Large intestine (tissue), 3 donors: ENCODE measurements around the gene ITGBL1. TPM values are rescaled to one million over a fixed set of nuclear protein-coding genes. Genes with fewer than 3 reads are reported as not detected.

ENCODE experiments used
- DNase-seq, 2 donors: peaks; one replicate each; pipeline versions ENCODE4 v3.0.0 to v3.0.0-alpha.2; 2013
- H3K27ac ChIP-seq: one replicate; pipeline ENCODE4 v1.5.1; 2013; ENCODE audit warnings: low read length
- H3K27me3 ChIP-seq: 2 replicates; pipeline ENCODE4 v1.6.1; 2013; ENCODE audit warnings: low read length; ENCODE audit not compliant: control insufficient read depth, insufficient read depth
- H3K36me3 ChIP-seq: 2 replicates; pipeline ENCODE4 v1.6.1; 2013; ENCODE audit warnings: low read length; ENCODE audit not compliant: control insufficient read depth, insufficient read depth
- H3K4me1 ChIP-seq: one replicate; pipeline ENCODE4 v1.6.1; 2013; ENCODE audit warnings: low read length; ENCODE audit not compliant: control insufficient read depth, insufficient read depth
- H3K4me3 ChIP-seq: one replicate; pipeline ENCODE4 v1.5.1; 2013; ENCODE audit warnings: low read length
- H3K9me3 ChIP-seq: one replicate; pipeline ENCODE4 v1.6.1; 2013; ENCODE audit warnings: mild to moderate bottlenecking, low read depth, low read length, moderate library complexity; ENCODE audit not compliant: control insufficient read depth
- WGBS: methylation state at CpG from one replicate; pipeline ENCODE4 v1.1.5; 2013; ENCODE audit warnings: low lambda C conversion rate; ENCODE audit not compliant: insufficient coverage; 5-methylcytosine and 5-hydroxymethylcytosine counted together
- polyA plus RNA-seq: library from polyadenylated mRNA; unstranded; fragments of 120-200 nt; gene quantifications from one replicate; pipeline ENCODE4 v1.2.1, GENCODE V29; 2013

Gene ITGBL1
- polyA plus RNA-seq, 1 donor: 0.13 TPM

DNA sequence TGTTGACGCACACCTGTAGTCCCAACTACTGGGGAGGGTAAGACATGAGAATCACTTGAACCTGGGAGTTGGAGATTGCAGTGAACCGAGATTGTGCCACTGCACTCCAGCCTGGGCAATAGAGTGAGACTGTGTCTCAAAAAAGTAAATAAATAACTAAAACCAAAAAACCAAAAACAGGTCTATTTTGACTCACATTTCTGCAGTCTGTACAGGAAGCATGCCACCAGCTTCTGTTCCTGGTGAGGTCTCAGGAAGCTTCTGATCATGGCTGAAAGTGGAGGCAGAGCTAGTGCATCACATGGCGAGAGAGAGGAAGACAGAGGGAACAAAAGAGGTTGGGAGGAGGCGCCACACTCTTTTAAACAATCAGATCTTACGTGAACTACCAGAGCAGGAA is 142.5 kb downstream of the ITGBL1 start:
- no CpG with 5 or more reads among the region's 5 CpGs for WGBS
- H3K9me3 ChIP-seq: no peaks in the 10 kb centered on the region
- H3K27me3 ChIP-seq: no peaks in the 10 kb centered on the region
- H3K27ac ChIP-seq: no peak overlapping the region
- no peaks in the 10 kb centered on the region for H3K36me3 ChIP-seq
- DNase-seq: no peak
- H3K4me3 ChIP-seq: no peak overlapping the region
- H3K4me1 ChIP-seq: no peaks in the 10 kb centered on the region

DNA sequence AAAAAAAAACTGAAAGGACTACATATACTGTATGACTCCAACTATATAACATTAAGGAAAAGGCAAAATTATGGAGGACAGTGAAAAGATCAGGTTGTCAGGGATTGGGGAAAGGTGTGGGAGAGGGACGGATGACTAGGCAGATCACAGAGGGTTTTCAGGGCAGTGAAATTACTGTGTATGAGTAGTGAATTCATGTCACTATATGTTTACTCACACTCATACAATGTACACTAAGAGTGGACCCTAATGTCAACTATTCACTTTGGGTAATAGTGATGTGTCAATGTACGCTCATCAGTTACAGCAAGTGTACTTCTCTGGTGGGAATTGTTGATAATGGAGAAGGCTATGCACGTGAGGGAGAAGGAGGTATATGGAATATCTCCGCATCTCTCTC is 144.3 kb downstream of the ITGBL1 start:
- Histone ChIP-seq H3K4me3 (no peak overlapping the region), H3K4me1 (no peaks in the 10 kb centered on the region)
- WGBS: no CpG with 5 or more reads among the region's 4 CpGs

DNA sequence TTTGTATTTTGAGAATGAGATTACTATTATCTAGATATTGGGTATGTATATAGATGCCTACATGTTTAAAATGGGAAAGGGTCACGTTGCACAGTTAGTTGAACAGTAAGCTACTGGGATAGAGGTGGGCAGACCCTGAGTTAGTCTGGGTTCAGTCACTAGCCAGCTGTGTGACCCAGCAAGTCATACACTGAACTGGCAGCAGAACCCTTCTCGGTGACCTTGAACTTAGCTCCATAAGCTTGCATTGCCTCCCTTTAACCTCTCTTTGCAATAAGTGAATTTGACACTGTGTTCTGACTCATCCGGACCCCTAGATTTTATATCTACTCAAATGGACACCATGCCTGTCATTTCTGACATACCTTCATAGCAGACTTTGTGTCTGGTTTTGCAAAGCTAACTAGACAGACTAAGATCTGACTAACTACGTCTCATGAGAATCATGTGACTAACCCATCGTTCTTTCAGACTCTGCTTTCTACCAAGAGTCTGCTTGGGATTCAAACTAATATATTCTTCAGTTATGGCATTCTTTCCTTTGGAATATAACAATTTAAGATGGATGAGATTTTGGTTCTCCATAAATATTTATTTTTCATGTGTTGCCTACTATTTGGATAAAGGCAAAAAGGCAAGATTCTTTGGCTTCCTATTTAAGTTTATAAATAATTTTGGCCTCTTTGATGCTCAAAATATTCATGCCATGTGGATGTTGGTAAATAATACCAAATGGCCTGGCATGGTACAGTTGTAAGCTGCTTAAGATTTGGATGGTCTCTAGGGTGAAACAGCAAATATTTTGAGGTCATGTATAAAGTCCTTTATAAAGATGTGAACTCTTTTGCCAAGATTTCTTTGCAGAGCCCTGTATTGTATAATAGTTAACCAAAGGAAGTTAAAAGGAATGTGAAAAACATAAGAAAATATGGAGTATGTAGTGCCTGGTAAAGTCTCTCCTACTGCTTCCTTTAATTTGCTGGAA is 159.3 kb downstream of the ITGBL1 start:
- no peak overlapping the region for H3K4me3 ChIP-seq
- H3K9me3 ChIP-seq: no peaks in the 10 kb centered on the region
- WGBS: no CpG with 5 or more reads among the region's 5 CpGs
- H3K36me3 ChIP-seq: no peaks in the 10 kb centered on the region
- H3K4me1 ChIP-seq: no peaks in the 10 kb centered on the region
- DNase-seq: no peak
- no peak overlapping the region for H3K27ac ChIP-seq
- H3K27me3 ChIP-seq: no peaks in the 10 kb centered on the region

More for the DNA sequence above, 144.3 kb downstream of the ITGBL1 start:
- H3K27ac ChIP-seq: no peak overlapping the region
- H3K9me3 ChIP-seq: no peaks in the 10 kb centered on the region
- H3K27me3 ChIP-seq: no peaks in the 10 kb centered on the region
- no peak for DNase-seq
- no peaks in the 10 kb centered on the region for H3K36me3 ChIP-seq

DNA sequence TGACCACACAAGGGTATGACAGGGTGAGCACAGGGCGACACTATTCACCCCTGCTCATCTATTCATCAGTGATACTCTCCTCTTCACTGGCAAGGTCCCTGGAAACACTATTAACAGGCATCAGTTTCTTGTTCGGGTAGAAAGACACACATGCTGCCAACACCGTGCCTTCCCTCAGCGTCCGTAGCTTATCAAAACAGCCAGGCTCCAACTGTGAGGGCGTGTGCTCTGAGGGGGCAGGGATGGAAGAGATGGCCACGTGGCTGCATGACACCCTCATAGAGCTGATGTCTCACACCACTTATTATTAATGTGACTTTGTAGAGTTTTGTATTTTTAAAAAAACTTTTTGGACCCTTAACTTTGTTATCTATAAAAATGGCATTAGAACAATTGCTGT is 160.3 kb downstream of the ITGBL1 start:
- Histone ChIP-seq H3K9me3 (no peaks in the 10 kb centered on the region), H3K27ac (no peak overlapping the region), H3K27me3 (no peaks in the 10 kb centered on the region), H3K4me1 (no peaks in the 10 kb centered on the region), H3K4me3 (no peak overlapping the region), H3K36me3 (no peaks in the 10 kb centered on the region)
- no peak for DNase-seq
- WGBS: no CpG with 5 or more reads among the region's 7 CpGs

DNA sequence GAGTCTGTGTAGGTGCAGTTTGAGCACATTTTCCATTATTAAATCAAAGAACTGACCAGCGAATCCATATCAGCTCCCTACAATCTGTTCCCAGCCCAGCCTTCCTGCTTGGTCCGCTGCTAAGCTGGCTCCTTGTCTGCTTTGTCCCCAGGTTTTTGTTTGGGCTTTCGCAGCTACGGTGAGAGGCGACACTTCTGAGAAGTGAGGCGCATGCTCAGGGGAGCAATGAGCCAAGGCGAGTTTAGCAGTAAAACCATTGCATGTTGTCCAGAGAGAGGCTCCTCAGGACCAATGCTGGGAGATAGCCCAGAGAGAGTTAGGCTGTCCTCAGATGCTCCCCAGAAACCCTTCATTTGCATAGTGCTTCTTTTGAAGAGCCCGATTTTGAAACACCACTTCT is 162.0 kb downstream of the ITGBL1 start:
- Histone ChIP-seq H3K4me3 (no peak overlapping the region), H3K9me3 (no peaks in the 10 kb centered on the region), H3K4me1 (no peaks in the 10 kb centered on the region), H3K36me3 (no peaks in the 10 kb centered on the region), H3K27ac (no peak overlapping the region), H3K27me3 (no peaks in the 10 kb centered on the region)
- WGBS: no CpG with 5 or more reads among the region's 8 CpGs
- no peak for DNase-seq

DNA sequence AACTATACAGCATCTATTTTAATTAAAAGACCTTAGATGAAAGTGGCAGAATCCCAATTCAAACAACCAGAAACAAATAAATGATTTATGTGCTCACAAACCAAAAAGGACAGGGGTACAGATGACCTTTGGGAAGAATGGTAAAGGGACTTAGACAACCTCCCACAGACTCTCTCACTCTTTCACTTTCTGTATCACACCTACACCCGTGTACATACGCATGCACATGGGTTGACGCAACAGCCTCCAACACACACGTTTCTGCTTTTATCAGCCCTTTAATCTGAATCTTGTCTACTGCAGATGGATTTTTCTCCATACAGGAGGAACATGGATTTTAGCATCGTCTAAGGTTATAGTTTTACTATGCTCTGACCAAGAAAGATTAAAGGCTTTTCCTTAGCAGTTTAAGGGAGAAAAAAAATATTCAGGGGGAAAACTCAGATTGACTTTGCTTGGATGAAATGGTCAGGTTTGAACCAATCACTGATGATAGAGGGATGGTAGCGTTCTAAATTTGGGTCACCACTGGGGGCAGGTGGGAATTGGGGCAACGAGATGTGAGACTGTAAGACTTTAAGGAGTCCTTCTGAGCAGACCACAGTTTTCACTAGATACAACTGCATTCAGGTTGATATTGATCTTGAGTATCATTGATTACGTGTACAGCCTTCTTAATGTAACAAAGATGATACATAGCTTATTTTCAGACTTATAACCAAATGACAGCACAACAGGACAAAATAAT is 166.1 kb downstream of the ITGBL1 start:
- Histone ChIP-seq H3K27ac (no peak overlapping the region), H3K4me1 (no peaks in the 10 kb centered on the region), H3K9me3 (no peaks in the 10 kb centered on the region), H3K36me3 (no peaks in the 10 kb centered on the region), H3K27me3 (no peaks in the 10 kb centered on the region), H3K4me3 (no peak overlapping the region)
- WGBS: 100% methylated on average over 2 of the region's 8 CpGs
- no peak for DNase-seq

DNA sequence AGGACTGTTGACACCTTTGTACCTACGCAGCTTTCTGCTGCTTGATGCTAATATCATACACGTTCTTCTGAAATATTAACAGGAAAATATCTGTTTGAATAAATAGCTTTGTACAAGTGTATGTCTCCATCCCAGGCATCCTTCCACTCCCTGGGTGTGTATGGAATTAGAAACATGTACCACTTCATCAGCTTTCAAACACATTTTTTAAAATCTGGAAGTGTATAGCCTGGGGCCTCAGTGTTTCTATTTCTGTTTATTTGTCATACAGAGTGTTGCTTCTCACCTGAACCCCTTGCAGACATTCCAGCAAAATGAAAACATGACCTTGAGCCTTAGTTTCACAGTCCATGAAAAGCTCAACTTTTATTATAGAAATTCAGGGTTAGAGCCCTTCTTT is 168.6 kb downstream of the ITGBL1 start:
- no peaks in the 10 kb centered on the region for H3K4me1 ChIP-seq
- H3K27me3 ChIP-seq: no peaks in the 10 kb centered on the region
- H3K4me3 ChIP-seq: no peak overlapping the region
- H3K36me3 ChIP-seq: no peaks in the 10 kb centered on the region
- WGBS: no CpG with 5 or more reads among the region's 2 CpGs
- no peak overlapping the region for H3K27ac ChIP-seq
- H3K9me3 ChIP-seq: no peaks in the 10 kb centered on the region
- no peak for DNase-seq

DNA sequence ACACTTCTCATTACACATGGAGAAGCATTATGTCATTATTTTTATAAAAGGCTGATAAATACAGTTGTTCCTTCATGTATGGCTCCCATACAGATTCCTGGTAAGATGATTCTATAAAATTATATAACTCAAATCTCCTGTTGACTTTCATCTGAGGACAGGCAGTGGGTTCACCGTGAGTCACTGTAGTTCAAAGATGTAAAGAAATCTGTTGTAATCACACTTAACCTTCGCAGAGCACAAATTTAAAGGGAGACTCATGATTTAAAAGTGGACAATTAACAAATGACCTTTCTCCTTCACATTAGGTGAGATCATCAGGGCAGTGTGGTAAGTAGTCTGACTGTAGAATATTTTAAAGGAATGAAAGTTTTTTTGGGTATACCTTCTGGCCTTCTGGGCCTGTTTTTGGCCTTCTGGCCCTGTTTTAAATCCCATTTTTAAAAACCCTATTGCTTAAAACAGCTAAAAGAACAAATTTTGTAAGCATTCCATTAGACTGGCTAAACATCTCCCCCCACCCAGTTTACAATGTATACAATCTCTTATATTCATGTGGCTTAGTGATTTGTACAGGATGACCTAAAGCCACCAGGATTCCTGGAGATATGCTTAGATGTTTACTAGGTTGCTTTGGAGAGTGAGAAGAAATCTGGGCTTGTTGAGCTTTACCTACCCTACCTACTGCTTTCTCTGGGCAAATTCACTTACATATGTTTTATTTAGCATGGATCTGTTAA is 171.2 kb downstream of the ITGBL1 start:
- Histone ChIP-seq H3K27ac (no peak overlapping the region), H3K4me3 (no peak overlapping the region), H3K4me1 (no peaks in the 10 kb centered on the region), H3K27me3 (no peaks in the 10 kb centered on the region), H3K9me3 (no peaks in the 10 kb centered on the region), H3K36me3 (no peaks in the 10 kb centered on the region)
- no CpG with 5 or more reads among the region's 2 CpGs for WGBS
- DNase-seq: no peak

DNA sequence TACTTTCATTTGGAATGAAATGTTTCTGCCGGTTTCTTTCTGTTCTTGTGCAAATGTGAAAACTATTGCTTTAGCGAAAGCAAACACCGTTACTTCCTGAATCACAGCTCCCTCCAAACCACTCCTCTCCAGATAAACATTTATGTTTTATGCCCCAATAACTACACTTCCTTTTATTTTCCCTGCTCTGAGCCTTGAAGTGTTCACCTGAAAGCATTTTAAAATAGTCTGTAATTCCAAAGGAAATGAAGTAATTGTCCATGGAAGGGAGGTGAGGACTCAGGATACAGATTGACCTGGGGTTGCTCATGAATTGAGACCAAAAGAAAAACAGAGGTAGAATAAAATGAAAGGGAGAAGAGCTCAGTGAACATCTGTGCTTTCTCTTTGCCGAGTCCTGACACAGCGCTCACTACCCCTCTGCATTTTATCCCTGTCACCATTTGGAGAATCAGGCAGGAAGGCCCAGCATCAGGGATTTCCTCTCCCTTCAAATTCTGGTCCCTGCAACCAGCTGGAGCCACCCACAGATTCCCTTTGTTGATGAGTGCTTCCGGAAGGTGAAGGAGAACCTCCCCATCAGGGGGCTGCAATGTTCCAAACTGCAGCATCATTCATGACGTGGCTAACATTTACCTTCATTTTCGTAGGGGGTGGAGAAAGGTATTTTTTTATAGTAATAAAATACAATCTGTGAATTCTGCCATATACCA is 171.9 kb downstream of the ITGBL1 start:
- no peak overlapping the region for H3K27ac ChIP-seq
- no peak overlapping the region for H3K4me3 ChIP-seq
- WGBS: 60% methylated on average over 3 of the region's 8 CpGs
- H3K4me1 ChIP-seq: no peaks in the 10 kb centered on the region
- H3K9me3 ChIP-seq: no peaks in the 10 kb centered on the region
- no peaks in the 10 kb centered on the region for H3K36me3 ChIP-seq
- peak in 1 of 2 donors; percentile 5 for DNase-seq
- H3K27me3 ChIP-seq: no peaks in the 10 kb centered on the region

DNA sequence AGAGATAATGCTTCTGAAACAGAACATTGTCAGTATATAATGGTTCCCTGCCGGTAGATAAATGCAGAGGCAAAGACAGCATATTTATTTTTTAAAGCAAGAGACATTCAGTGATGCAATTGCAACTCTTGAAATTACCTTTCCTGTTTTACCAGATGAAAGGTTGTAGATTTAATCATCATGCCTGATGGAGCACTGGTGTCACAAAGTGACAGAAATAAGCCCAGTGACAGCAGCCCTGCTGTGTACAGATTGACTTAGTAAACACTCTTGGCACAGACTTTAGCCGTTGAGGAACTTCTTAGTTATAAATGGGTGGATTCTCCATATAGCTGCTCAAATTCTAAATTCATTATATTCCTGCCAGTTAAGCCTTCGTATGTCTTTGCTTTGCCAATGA is 172.5 kb downstream of the ITGBL1 start:
- Histone ChIP-seq H3K27me3 (no peaks in the 10 kb centered on the region), H3K9me3 (no peaks in the 10 kb centered on the region), H3K27ac (no peak overlapping the region), H3K36me3 (no peaks in the 10 kb centered on the region), H3K4me3 (no peak overlapping the region), H3K4me1 (no peaks in the 10 kb centered on the region)
- WGBS: no CpG with 5 or more reads among the region's 3 CpGs
- DNase-seq: no peak
